Peyer's patch (tissue), 4 donors: ENCODE data around the gene AOPEP.

ENCODE experiments used
- POLR2A ChIP-seq, 2 donors: fragments of 450-650 bp; IDR thresholded peaks; one replicate each; pipeline ENCODE4 v1.5.1; 2017; ENCODE audit warnings: antibody characterized with exemption in 2 of 2, mild to moderate bottlenecking in 2 of 2, moderate library complexity in 2 of 2
- TF ChIP-seq, protein P1 (sequence below), 6 experiments: fragments of 450-650 bp in 4 of 6; fragments of 200-600 bp in 2 of 6; sonication (generic) in 1 of 6; IDR thresholded peaks; one replicate each; pipeline ENCODE4 v1.5.1; 2017 to 2019; ENCODE audit warnings: antibody characterized with exemption in 6 of 6, mild to moderate bottlenecking in 3 of 6, moderate library complexity in 1 of 6

DNA sequence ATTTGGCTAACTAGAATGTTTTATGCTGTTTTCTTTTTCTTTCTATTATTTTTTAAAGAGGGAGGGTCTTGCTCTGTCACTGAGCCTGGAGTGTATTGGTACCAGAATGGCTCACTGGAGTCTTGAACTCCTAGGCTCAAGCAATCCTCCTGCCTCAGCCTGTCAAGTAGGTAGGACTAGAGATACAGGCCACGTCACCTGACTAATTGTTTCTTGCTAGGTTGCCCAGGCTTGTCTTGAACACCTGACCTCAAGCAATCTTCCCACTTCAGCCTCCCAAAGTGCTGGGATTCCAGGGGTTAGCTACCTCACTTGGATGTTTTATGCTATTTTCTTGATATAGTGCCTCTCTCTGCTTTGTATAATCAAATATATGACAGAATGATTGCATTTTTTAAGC, 166.2 kb downstream of the AOPEP start:
- TF ChIP-seq, protein P1, sequence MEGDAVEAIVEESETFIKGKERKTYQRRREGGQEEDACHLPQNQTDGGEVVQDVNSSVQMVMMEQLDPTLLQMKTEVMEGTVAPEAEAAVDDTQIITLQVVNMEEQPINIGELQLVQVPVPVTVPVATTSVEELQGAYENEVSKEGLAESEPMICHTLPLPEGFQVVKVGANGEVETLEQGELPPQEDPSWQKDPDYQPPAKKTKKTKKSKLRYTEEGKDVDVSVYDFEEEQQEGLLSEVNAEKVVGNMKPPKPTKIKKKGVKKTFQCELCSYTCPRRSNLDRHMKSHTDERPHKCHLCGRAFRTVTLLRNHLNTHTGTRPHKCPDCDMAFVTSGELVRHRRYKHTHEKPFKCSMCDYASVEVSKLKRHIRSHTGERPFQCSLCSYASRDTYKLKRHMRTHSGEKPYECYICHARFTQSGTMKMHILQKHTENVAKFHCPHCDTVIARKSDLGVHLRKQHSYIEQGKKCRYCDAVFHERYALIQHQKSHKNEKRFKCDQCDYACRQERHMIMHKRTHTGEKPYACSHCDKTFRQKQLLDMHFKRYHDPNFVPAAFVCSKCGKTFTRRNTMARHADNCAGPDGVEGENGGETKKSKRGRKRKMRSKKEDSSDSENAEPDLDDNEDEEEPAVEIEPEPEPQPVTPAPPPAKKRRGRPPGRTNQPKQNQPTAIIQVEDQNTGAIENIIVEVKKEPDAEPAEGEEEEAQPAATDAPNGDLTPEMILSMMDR (IDR thresholded peaks at IDR 0.05): no peak
- TF ChIP-seq POLR2A (IDR thresholded peaks at IDR 0.05): no peak
